Measurements from ENCODE around the gene ERG. TPM values are rescaled to one million over a fixed set of nuclear protein-coding genes. Genes with fewer than 3 reads are reported as not detected.

The ERG gene
- total and polyA plus RNA-seq, 2 of the 8 experiments (the other 6 are each of a cell fraction or from before 2014, with no cell fraction given), result 1.0 to 3.0 TPM

DNA sequence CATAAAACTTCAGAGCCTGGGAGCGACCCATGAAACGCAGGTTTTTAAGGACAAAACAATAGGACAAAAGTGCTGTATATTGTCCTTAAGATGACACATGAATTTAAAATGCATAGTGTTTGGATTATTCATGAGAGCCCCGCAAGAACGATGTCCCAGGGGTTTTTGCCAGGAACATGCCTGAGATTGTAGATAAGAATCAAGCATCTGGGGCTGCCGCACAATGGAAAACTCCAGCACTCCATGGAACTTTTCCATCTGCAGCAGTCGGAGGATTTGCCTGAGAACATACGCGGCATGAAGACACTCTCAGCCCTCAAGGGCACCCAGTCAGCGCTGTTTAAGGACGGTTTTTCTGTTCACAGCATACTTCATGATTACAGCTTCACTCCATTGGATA is 5.3 kb upstream of the ERG start (continued):
- TF ChIP-seq, protein P1, sequence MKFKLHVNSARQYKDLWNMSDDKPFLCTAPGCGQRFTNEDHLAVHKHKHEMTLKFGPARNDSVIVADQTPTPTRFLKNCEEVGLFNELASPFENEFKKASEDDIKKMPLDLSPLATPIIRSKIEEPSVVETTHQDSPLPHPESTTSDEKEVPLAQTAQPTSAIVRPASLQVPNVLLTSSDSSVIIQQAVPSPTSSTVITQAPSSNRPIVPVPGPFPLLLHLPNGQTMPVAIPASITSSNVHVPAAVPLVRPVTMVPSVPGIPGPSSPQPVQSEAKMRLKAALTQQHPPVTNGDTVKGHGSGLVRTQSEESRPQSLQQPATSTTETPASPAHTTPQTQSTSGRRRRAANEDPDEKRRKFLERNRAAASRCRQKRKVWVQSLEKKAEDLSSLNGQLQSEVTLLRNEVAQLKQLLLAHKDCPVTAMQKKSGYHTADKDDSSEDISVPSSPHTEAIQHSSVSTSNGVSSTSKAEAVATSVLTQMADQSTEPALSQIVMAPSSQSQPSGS (IDR thresholded peaks at IDR 0.05; ENCODE audit: low read length), result no peak
- TF ChIP-seq SUZ12 (IDR thresholded peaks at IDR 0.05; ENCODE audit: low read length), result no peak
- no peak for TF ChIP-seq CBX5 (IDR thresholded peaks at IDR 0.05; ENCODE audit: low read depth, low read length)
- TF ChIP-seq RXRA (IDR thresholded peaks at IDR 0.05; ENCODE audit: insufficient read depth, low read depth, low read length), result no peak

Measured in H1 (cell line).